K562 (cell line): Measurements from ENCODE around the gene ANKRD12. TPM values are rescaled to one million over a fixed set of nuclear protein-coding genes. Genes with fewer than 3 reads are reported as not detected.
A peak's percentile ranks its signal among the peaks of the same experiment; 100 is the strongest.

ENCODE experiments used
- CHD2 ChIP-seq: IDR thresholded peaks from 2 replicates; pipeline ENCODE4 v1.6.1; 2011; ENCODE audit warnings: low read depth, low read length
- E2F5 ChIP-seq: sonication (generic); formaldehyde crosslinking; IDR thresholded peaks from 2 replicates; pipeline ENCODE4 v1.8.0; 2022; ENCODE audit warnings: mild to moderate bottlenecking, missing genetic modification reagents
- EWSR1 ChIP-seq: fragments of 450-650 bp; IDR thresholded peaks from 2 replicates; pipeline ENCODE4 v1.6.1; 2018; ENCODE audit warnings: borderline replicate concordance, mild to moderate bottlenecking, low read depth, moderate library complexity; ENCODE audit not compliant: partially characterized antibody
- GTF2F1 ChIP-seq: IDR thresholded peaks from 2 replicates; pipeline ENCODE4 v1.6.1; 2011; ENCODE audit warnings: low read depth, low read length, improper control_type of control experiment
- HDAC6 ChIP-seq: IDR thresholded peaks from 2 replicates; pipeline ENCODE4 v1.6.1; 2012; ENCODE audit warnings: low read depth, mild to moderate bottlenecking, control low read depth, inconsistent platforms, low read length, moderate library complexity
- HNRNPK ChIP-seq: fragments of 200-400 bp; formaldehyde crosslinking; IDR thresholded peaks from one replicate; pipeline ENCODE4 v1.6.1; 2018; ENCODE audit warnings: mild to moderate bottlenecking, low read depth, low read length; ENCODE audit not compliant: poor library complexity, severe bottlenecking
- KDM2B ChIP-seq: fragments of 250-450 bp; sonication (Bioruptor Pico); IDR thresholded peaks from 2 replicates; pipeline ENCODE4 v1.8.0; 2021; ENCODE audit warnings: mild to moderate bottlenecking, moderate library complexity
- MYC ChIP-seq, 2 experiments: fragments of 250-450 bp in 1 of 2; sonication (Bioruptor Pico) in 1 of 2; IDR thresholded peaks; 2 replicates each; pipeline versions ENCODE4 v1.5.1 to v1.6.1; 2012 to 2021; ENCODE audit warnings: low read depth in 2 of 2, borderline replicate concordance in 1 of 2, improper control_type of control experiment in 1 of 2, low read length in 1 of 2, mild to moderate bottlenecking in 1 of 2, moderate library complexity in 1 of 2
- NCOA4 ChIP-seq: fragments of 450-650 bp; IDR thresholded peaks from 2 replicates; pipeline ENCODE4 v1.6.1; 2018; ENCODE audit warnings: mild to moderate bottlenecking; ENCODE audit not compliant: partially characterized antibody
- NR3C1 ChIP-seq: sonication (generic); formaldehyde crosslinking; IDR thresholded peaks from 2 replicates; pipeline ENCODE4 v1.8.1; 2022; ENCODE audit warnings: missing genetic modification reagents
- PCBP2 ChIP-seq: fragments of 200-400 bp; formaldehyde crosslinking; IDR thresholded peaks from 2 replicates; pipeline ENCODE4 v1.6.1; 2018; ENCODE audit warnings: low read length, low read depth, mild to moderate bottlenecking, moderate library complexity; ENCODE audit not compliant: poor library complexity, severe bottlenecking
- POLR2G ChIP-seq: fragments of 200-400 bp; formaldehyde crosslinking; IDR thresholded peaks from 2 replicates; pipeline ENCODE4 v1.6.1; 2017; ENCODE audit warnings: low read depth, mild to moderate bottlenecking, antibody characterized with exemption, low read length, moderate library complexity
- RBM15 ChIP-seq: fragments of 200-400 bp; formaldehyde crosslinking; IDR thresholded peaks from 2 replicates; pipeline ENCODE4 v1.6.1; 2018; ENCODE audit warnings: mild to moderate bottlenecking, low read length, moderate library complexity; ENCODE audit not compliant: insufficient read depth
- STAG1 ChIP-seq: sonication (generic); formaldehyde crosslinking; IDR thresholded peaks from 2 replicates; pipeline ENCODE4 v1.5.0; 2020; ENCODE audit warnings: missing genetic modification reagents, borderline replicate concordance
- TFAP4 ChIP-seq: sonication (generic); formaldehyde crosslinking; IDR thresholded peaks from 2 replicates; pipeline ENCODE4 v1.8.0; 2022; ENCODE audit warnings: missing genetic modification reagents, mild to moderate bottlenecking, moderate library complexity, borderline replicate concordance
- ZNF407 ChIP-seq: fragments of 450-650 bp; IDR thresholded peaks from 2 replicates; pipeline ENCODE4 v1.6.1; 2016; ENCODE audit warnings: low read depth
- ZNF551 ChIP-seq: fragments of 250-450 bp; sonication (Bioruptor Pico); IDR thresholded peaks from 2 replicates; pipeline ENCODE4 v1.5.0; 2021; ENCODE audit warnings: mild to moderate bottlenecking, moderate library complexity
- ZNF75A ChIP-seq: fragments of 450-650 bp; formaldehyde crosslinking; IDR thresholded peaks from 2 replicates; pipeline ENCODE4 v1.4.0; 2020; ENCODE audit warnings: mild to moderate bottlenecking
- polyA plus RNA-seq, 8 experiments: library from polyadenylated mRNA; depleted of rRNA in 4 of 8; stranded (reverse) in 5 of 8; unstranded in 3 of 8; fragments of >200 nt; fragmentation: Nextera tagmentation in 2 of 8; fragmentation: Illumina TruSeq in 1 of 8; extraction: Ambion mirVana in 2 of 8; extraction: Trizol in 1 of 8; gene quantifications; 2 replicates each; pipeline versions ENCODE4 v1.2.1 to v1.2.3, GENCODE V29; 2011 to 2014; ENCODE audit warnings: inconsistent platforms in 1 of 8, missing spikeins in 1 of 8
- total RNA-seq, 7 experiments: library from RNA; depleted of rRNA in 6 of 7; stranded (reverse); fragments of >200 nt in 6 of 7; fragmentation: Illumina TruSeq in 2 of 7; extraction: Trizol in 2 of 7; gene quantifications; 2 replicates each; pipeline versions ENCODE4 v1.2.1 to v1.2.3, GENCODE V29; 2011 to 2021; ENCODE audit warnings: low replicate concordance in 1 of 7

ANKRD12 gene
- total and polyA plus RNA-seq, 9 of the 15 experiments (the other 6 are each of a cell fraction or from before 2014, with no cell fraction given) = 6.6 to 28.2 (median 16.0) TPM

GRCh38 chr18:9334329-9334972 lies 197.9 kb downstream of the ANKRD12 start, which contains the start of gene TWSG1 (continued):
- no peak for TF ChIP-seq GTF2F1
- no peak for TF ChIP-seq NR3C1 (CRISPR knock-in tag)
- TF ChIP-seq ZNF407 = no peak
- no peak for TF ChIP-seq E2F5 (CRISPR knock-in tag)
- peak; percentile 72 for TF ChIP-seq HNRNPK
- peak; percentile 82 for TF ChIP-seq TFAP4 (CRISPR knock-in tag)
- no peak for TF ChIP-seq HDAC6
- peak; percentile 90 for TF ChIP-seq POLR2G
- 0 out of 2 replicates have a peak, but pooled peaks have one; percentile 73 for TF ChIP-seq KDM2B (CRISPR knock-in tag)
- TF ChIP-seq ZNF551 = no peak
- TF ChIP-seq RBM15 = no peak
- no peak for TF ChIP-seq NCOA4
- TF ChIP-seq MYC (IDR thresholded peaks at IDR 0.05; ENCODE audit: low read depth, low read length) = no peak
- TF ChIP-seq MYC (CRISPR knock-in tag; IDR thresholded peaks at IDR 0.05; ENCODE audit: borderline replicate concordance, low read depth) = no peak
- no peak for TF ChIP-seq PCBP2
- TF ChIP-seq CHD2 = no peak
- no peak; the same call in 1 of the 2 replicates for TF ChIP-seq STAG1 (CRISPR knock-in tag)
- no peak for TF ChIP-seq ZNF75A (CRISPR knock-in tag)
- no peak for TF ChIP-seq EWSR1
